ENCODE measurements around the gene LRIG3. TPM values are rescaled to one million over a fixed set of nuclear protein-coding genes. Genes with fewer than 3 reads are reported as not detected.

The LRIG3 gene
- 0.15 TPM for total RNA-seq (2013)
- polyA plus RNA-seq = not detected
- polyA minus RNA-seq = not detected in 2 replicates
- 0 to 1.6 (median 0.10) reads per million in 11 experiments for total RNA-seq

GRCh38 chr12:58920102-58920960 is at the start of gene LRIG3:
LRIG3 (minus strand) TSS chr12:58920504; CDS start chr12:58920235, 269 bp downstream.
- H3K4me3 ChIP-seq (replicated peaks in 1 of 3; ENCODE audit: low read depth in 2 of 3, low read length in 3 of 3) = peak within 1 kb of the TSS; percentile 0 to 66 (median 9)
- intact Hi-C loops (cut with micrococcal nuclease) = no loop called here
- H2AFZ ChIP-seq (ENCODE audit: insufficient read depth, low read depth, low read length, poor library complexity, severe bottlenecking) = peak within 1 kb of the TSS; percentile 77

More at GRCh38 chr12:58920102-58920960, at the start of gene LRIG3:
- H3K9me3 Mint-ChIP-seq = peaks cover 0 to 13% (median 7%) of the 10 kb centered on the region in 7 donors
- peaks cover 37 to 43% of the 10 kb centered on the region in 2 donors for H3K27me3 ChIP-seq (ENCODE audit: control insufficient read depth in 2 of 2, insufficient read depth in 2 of 2, low read length in 2 of 2)
- no peaks in the 10 kb centered on the region for H3K36me3 ChIP-seq (replicated peaks in 1 of 2; ENCODE audit: control insufficient read depth in 1 of 2, insufficient read depth in 2 of 2, low read length in 2 of 2)
- H3K9ac ChIP-seq (ENCODE audit: insufficient read depth, low read length, poor library complexity, severe bottlenecking) = no peak within 1 kb of the TSS
- no peak for TF ChIP-seq CTCF (IDR thresholded peaks at IDR 0.05)
- peak within 1 kb of the TSS; percentile 71 to 90 for H3K4me3 Mint-ChIP-seq
- H3K9me3 ChIP-seq (replicated peaks in 1 of 2; ENCODE audit: control insufficient read depth in 1 of 2, insufficient read depth in 1 of 2, low read length in 2 of 2) = peaks cover 0 to 14% of the 10 kb centered on the region in 2 donors
- H3K4me1 ChIP-seq (ENCODE audit: control insufficient read depth in 1 of 2, insufficient read depth in 2 of 2, low read length in 2 of 2) = peaks cover 2 to 6% of the 10 kb centered on the region in 2 donors
- no peaks in the 10 kb centered on the region for H4K20me1 ChIP-seq (ENCODE audit: insufficient read depth, low read length)
- H3K27me3 Mint-ChIP-seq (ENCODE audit: low read depth in 3 of 3) = peaks cover 31 to 43% (median 35%) of the 10 kb centered on the region in 3 donors
- H3K4me1 Mint-ChIP-seq = peaks cover 3% of the 10 kb centered on the region
- peak within 1 kb of the TSS; percentile 74 for H3K4me2 ChIP-seq (replicated peaks; ENCODE audit: extremely low read depth, low read length, poor library complexity, severe bottlenecking)
- H3K36me3 Mint-ChIP-seq = no peaks in the 10 kb centered on the region
- no peak within 1 kb of the TSS for H3K27ac Mint-ChIP-seq
- no peaks in the 10 kb centered on the region for H3K79me2 ChIP-seq (ENCODE audit: insufficient read depth, low read length)
- DNase-seq = no peak
- WGBS (ENCODE audit: insufficient coverage) = 1% methylated on average over 68 of the region's 80 CpGs
- H3K27ac ChIP-seq (ENCODE audit: low read depth in 1 of 2, low read length in 2 of 2) = no peak within 1 kb of the TSS
